GM18951 (cell line): ENCODE results near the gene ZNF750.

ENCODE experiments used
- POLR2A ChIP-seq: IDR thresholded peaks from 4 replicates; pipeline ENCODE4 v1.6.1; 2011; ENCODE audit warnings: mild to moderate bottlenecking; ENCODE audit not compliant: insufficient read length, insufficient read depth; ENCODE audit errors: extremely low read depth
- in situ Hi-C: fragments of 300-500 bp; cut with MboI; formaldehyde crosslinking; loops from one replicate; pipeline ENCODE4 v1.12.0; 2022; ENCODE audit warnings: low sequenced_read_pairs, mixed read lengths, inconsistent platforms; ENCODE audit not compliant: unreplicated experiment

Gene ZNF750

DNA sequence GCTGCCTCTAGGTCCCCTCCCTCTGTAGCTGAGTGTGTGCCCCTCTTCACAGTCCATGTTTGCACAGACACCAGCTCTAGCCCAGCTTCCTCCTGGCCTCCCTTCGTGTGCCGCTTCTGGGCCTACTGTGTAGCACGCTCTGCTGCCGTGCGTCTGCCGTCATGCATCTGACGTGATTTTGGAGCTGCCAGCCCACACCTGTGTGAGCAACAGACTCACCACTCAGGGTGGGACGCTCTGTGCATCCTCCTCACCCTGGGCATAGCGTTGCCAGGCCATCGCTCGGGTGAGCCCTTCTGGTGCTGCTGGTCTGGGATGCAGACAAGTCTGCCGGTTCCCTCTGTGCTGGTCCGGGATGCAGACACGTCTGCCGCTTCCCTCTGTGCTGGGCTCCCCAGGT lies 39.4 kb upstream of the ZNF750 start:
- TF ChIP-seq POLR2A, result no peak
- in situ Hi-C loops, result no loop called here

DNA sequence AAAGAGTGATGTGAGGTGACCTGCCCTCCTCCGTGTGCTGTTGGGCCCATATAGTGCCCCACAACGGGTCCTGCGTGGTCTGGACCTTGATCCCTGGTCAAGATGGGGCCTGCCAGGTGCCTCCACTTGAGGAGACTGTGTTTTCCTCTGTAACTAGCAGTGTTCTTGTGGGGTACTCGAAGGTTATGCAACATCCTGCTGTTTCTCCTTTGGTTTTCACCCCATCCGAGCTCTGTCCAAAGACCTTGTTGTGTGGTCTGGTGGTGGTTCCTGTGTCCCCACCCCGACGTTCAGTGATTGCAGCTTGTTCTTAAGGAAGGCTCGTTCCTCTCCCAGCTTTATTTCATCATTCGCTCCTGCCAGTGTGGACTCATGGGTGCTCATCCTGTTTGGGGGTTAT lies 38.7 kb upstream of the ZNF750 start:
- in situ Hi-C loops, result no loop called here

DNA sequence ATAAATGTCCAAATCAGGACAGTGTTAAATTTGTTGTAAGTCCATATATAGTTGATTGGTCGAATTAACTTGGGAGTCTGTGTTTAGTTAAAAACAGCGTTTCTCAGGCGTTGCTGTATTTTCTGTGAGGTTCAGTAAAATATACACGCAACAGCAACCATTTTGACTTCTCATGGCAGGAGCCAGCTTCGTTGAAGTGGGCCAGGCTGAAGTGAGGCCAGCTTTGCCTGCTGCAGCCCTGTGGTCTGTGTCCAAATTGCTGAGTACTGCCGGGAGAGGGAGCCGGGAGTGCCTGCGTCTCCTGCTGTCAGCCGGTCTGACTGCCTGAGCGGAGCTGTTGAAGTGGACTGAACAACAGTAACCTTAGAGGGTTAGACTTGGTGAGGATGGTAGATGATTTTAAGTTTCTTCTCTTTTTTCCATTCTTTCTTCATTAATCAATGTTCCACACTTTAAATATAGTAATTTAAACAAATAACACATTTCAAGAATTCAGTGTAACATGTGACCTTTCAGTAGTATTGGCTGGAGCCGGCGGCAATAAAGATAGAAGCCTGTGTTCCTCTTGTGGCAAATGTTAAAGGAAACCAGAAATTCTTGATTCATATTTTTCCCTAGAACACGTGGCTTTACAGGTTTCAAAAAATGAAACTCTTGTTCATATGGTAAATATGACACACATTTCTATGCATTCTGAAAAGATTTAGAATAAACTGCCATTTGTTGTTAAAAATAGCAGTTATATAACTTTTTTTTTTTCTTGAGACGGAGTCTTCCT lies 37.0 kb upstream of the ZNF750 start:
- in situ Hi-C loops, result no loop called here
- no peak for TF ChIP-seq POLR2A

More for the DNA sequence above, 38.7 kb upstream of the ZNF750 start:
- TF ChIP-seq POLR2A, result no peak

DNA sequence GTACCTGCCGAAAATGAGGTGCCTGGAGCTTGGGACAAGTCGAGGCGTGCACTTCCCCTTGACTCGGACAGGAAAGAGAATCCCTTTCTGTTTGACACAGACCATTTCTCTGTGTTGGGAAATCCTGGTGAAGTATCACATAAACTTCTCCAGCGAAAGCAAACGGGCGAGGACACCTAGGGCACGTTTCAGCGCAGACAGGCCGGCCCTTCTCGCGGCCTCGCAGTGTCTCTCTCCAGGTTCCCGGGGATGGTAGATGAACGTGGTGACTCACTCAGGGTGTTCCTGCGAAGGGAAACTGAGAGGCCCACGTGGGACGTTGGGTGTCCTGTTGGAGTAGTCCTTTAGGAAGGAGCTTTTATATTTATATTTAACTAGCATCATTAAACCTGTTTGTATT lies 36.3 kb upstream of the ZNF750 start:
- no peak for TF ChIP-seq POLR2A
- in situ Hi-C loops, result no loop called here

DNA sequence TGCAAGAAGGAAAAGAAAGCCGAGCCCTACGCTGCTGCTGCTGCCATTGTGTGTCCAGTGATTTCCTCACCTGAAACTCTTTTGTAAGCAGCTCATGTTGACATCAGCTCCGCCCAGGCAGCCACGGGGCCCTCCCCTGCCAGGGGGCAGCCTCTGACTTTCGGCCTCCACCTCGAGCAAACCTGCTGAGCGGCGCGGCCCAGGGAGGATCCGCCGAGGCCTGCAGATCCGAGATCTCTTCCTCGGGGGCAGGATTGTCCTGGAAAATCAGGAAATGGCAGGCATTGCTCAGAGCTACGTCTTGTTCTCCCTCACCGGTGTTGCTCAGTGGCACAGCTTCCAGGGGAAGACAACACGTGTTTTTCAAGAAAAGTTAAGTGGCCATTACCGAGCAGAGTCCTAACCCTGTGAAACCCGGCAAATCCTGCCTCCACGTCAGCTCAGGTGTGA lies 35.6 kb upstream of the ZNF750 start:
- in situ Hi-C loops, result no loop called here

DNA sequence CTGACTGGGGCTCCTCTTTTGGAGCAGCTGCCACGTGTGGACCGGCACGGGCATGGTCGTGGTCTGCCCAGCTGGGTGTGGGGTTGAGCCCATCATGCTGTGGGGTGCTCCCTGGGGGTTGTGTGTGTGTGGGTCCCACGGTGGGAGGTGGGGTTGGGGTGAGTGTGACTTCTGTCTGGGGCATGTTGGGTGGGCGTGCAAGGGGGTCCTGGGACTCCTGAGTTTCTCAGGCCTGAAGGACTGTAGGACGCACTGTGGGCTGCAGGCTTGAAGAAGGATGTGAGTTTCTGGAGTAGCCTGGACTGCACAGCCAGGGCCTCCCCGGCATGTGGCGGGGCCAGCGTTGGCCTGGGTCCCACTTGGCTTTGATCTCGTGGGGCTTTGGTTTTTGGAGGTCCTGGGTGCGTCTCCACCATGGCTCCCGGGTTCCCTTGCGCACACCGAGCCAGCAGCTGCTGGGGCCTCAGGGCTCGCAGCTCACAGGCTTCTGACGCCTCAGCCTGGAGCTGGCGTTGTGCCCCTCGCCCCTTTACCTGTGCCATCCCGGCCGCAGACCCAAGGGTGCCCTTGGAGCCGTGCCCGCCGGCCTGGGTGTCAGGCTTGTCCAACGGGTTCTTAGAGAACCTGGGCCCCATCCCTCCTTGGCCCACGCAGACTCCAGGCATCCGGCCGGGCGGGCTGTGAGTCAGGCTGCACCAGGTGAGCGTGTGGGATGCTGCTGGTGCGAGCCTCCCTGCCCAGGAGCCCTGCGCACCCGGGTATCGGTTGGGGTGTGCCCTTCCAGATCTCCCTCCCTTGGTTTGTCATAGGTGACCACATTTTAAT lies 34.4 kb upstream of the ZNF750 start:
- in situ Hi-C loops, result no loop called here
- TF ChIP-seq POLR2A, result no peak

More for the DNA sequence above, 35.6 kb upstream of the ZNF750 start:
- no peak for TF ChIP-seq POLR2A

DNA sequence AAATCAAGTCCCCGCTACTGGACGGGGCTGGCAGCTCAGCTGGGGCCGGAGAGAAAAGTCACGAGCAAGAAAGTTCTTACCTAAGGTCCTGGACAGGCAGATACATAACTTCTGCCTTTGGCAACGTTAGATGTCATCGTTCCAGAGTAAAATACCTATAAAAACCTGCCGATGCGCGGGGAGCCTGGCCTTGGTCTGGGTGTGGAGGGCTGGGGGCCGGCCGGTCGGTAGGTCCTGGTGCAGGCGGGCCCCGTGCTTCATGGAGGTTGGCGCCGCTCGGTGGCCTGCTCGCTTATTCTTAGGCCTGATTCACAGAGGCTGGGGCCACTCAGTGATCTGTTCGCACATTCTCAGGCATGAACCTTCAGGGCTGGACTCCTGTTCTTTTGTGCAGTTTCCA lies 33.7 kb upstream of the ZNF750 start:
- in situ Hi-C loops, result no loop called here
- no peak for TF ChIP-seq POLR2A

DNA sequence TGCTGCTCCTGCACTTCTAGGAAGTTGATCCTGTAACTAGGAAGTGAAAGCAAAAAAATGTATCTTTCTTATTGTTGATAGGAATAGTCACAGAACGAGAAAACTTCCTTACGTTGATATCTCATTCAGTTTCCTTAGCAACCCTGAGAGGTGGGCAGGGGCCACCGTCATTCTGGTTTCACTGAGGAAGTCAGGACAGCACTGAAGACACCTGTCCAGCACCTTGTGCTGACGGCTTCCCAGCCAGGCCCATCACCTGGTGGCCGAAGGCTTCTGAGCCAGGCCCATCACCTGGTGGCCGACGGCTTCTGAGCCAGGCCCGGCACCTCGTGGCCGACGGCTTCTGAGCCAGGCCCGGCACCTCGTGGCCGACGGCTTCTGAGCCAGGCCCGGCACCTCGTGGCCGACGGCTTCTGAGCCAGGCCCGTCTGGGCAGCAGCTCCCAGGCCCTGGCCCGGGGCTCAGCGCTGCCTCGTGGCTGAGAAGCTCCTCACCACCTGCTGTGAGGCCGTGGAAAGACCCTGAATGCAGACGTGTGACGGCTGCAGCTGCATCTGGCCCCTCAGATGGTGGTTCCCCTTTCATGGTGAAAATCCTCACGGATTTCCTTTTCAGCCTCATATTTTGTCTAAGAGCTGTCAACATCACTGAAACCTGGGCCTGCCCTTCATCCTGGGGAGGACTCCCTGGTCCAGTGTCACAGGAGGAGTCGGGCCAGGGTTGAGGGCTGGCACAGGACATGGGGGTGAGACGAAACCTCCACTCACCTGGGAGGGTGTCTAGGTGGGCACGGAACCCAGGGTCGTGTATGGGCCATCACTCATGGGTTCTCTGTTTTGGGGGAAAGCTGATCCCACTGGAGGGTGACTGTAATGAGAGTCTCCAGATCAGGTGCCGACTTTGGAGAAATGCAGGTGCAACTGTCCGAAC lies 33.0 kb upstream of the ZNF750 start:
- no peak for TF ChIP-seq POLR2A
- in situ Hi-C loops, result no loop called here

DNA sequence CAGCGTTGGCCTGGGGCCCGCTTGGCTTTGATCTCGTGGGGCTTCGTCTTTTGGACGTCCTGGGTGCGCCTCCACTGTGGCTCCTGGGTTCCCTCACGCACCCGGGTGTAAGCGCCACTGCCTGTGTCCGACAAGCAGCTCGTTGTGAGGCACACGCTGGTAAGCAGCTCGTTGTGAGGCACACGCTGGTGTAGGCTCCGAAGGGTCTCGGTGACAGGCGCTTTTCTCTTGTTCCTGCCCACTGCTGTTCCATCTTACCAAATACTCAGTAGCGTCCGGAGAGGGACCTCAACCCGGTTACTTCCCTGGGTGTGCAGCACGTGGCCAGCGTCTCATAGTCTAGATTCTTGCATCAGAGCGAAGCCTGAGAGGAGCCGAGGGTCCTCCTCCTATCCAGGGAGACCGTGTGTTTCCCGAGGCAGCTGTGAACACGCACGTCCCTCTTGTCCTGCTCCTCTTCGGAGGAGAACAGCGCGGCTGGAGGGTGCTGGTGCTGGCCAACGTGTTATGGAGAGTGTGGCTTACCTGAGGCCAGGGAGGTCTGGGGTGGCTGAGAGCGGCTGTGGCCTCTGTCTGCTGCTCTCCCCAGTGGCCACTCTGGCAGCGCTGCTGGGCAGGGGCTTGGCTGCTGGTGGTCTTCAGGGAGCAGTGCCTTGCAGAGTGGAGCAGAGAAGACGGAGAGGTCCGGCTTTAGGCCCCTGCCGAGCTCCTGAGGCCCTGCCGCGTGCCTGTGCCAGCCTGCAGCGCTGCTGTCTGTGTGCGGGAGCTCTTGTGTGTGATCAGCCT lies 32.1 kb upstream of the ZNF750 start:
- no peak for TF ChIP-seq POLR2A
- in situ Hi-C loops, result no loop called here

DNA sequence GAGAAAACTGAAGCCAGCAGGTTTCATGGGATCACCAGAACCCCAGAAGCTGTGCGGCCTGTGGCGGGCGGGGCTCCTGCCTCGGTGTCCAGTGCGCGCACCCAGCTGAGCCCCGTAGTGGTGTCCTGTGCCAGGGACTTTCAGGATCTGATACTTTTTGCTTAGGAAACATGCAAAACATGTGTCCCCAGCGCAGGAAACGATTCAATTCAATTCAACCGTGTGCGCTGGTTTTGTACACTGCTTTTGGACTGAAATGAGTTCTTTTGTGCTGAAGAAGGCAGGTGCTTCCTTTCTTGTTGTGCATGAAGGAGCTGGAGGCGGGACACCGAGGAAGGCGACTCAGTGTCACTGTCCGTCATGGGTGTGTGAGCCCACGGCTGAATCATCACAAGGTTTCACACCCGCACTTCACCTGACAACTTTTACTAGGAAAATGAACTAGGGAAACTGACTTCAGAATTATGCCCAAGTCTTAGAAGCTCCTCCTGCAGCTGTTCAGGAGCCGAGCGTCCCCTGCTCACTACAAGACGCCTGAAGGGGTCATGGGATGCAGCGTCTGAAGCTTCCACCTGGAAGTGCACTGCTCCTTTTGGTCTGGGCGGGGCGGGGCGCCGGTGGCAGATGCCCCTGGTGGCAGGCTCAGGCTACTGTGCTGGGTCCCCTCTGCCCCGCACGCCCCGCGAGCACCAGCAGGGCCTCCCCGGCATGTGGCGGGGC lies 31.4 kb upstream of the ZNF750 start:
- TF ChIP-seq POLR2A, result peak; percentile 34
- in situ Hi-C loops, result no loop called here

DNA sequence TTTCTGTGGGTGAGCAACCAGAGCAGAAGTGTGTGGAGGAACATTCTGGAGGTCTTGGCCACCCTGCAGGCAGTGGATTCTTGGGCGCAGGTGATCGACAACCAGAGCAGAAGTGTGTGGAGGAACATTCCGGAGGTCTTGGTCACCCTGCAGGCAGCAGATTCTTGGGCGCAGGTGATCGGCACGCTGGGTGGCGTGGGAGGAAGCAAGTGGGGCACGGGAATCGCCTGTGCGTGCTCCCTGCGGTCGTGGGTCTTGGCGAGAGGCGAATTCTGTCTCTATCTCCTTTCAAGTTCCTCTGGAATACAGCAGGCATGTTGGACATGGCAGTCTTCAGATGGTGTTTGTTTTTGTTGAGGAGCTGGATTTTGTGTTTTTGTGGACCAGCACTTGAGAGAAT lies 30.7 kb upstream of the ZNF750 start:
- in situ Hi-C loops, result no loop called here
- TF ChIP-seq POLR2A, result no peak

DNA sequence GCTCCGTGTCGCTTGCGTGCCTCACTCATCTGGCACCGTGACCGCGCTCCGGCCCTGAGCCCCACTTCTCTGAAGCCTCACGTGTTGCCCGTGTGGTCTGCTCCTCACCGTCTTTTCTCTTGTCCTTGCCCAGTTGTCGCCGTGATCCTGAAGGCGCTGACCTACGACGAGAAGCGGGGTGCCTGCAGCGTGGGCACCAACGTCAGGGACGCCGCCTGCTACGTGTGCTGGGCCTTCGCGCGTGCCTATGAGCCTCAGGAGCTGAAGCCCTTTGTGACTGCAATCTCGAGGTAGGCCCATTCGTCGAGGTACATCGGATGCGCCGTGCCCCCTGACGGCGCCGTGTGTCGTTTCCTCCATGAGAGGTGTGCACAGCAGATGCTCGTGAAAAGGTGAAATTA lies 30.3 kb upstream of the ZNF750 start:
- in situ Hi-C loops, result no loop called here
- TF ChIP-seq POLR2A, result no peak
